GM21737 (cell line): ENCODE measurements around the gene GRAPL.
"Not testable (repeated sequence)": the region's sequence is repeated elsewhere in the genome, so short reads cannot be mapped to it uniquely, and the experiment has no call there.

Experiments
- ATAC-seq: cut with Tn5 transposase; IDR thresholded peaks from one replicate; pipeline ENCODE4 v1.9.1; 2021; ENCODE audit warnings: mild to moderate bottlenecking, moderate library complexity; ENCODE audit not compliant: unreplicated experiment

Gene GRAPL

DNA sequence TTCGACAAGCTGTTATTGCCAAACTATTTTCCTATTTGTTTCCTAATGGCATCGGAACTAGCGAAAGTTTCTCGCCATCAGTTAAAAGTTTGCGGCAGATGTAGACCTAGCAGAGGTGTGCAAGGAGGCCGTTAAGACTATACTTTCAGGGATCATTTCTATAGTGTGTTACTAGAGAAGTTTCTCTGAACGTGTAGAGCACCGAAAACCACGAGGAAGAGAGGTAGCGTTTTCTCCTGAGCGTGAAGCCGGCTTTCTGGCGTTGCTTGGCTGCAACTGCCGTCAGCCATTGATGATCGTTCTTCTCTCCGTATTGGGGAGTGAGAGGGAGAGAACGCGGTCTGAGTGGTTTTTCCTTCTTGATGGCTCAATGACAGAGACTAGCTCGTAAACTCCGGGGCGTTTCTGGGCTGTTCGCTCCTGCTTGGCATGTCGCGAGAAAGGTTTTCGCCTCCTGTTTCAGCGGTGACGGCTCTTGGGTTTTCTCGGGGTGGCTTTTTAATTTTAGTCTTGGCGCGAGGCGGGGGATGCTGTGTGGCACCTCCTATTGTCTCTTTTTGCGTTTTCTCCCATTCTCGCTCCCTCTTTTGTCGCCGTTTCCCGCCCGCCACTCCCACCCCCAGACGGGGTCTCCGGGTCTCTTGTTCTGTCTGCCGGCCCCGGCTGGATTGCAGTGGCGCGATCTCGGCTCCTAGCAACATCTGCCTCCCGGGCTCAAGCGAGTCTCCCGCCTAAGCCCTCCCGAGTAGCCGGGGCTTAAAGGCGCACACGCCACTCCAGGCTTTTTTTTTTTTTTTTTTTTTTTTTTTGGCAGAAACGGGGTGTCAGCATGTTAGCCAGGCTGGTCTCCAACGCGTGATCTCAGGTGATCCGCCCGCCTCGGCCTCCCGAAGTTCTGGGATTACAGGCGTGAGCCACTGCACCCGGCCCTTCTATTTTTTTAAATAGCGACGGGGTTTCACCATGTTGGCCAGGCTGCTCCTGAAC lies 60.8 kb downstream of the GRAPL start:
- ATAC-seq = not testable (repeated sequence)

DNA sequence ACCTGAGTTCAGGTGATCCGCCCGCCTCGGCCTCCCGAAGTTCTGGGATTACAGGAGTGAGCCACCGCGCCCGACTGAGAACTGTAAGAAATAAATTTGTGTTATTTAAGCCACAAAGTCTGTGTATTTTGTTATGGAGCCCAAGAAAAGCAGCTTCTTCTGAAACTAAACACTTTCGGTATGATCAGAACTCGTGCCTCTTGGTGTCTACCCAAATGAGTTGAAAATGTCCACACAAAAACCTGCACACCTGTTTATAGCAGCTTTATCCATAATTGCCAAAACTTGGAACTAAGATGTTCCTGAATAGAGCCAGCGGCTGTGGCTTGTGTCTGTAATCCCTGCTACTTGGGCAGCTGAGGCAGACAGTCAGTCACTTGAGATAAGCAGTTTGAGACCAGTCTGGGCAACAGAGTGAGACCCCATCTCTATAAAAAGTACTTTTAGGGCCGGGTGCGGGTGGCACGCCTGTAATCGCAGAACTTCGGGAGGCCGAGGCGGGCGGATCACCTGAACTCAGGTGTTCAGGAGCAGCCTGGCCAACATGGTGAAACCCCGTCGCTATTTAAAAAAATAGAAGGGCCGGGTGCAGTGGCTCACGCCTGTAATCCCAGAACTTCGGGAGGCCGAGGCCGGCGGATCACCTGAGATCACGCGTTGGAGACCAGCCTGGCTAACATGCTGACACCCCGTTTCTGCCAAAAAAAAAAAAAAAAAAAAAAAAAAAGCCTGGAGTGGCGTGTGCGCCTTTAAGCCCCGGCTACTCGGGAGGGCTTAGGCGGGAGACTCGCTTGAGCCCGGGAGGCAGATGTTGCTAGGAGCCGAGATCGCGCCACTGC lies 61.7 kb downstream of the GRAPL start:
- ATAC-seq = peak; percentile 69

DNA sequence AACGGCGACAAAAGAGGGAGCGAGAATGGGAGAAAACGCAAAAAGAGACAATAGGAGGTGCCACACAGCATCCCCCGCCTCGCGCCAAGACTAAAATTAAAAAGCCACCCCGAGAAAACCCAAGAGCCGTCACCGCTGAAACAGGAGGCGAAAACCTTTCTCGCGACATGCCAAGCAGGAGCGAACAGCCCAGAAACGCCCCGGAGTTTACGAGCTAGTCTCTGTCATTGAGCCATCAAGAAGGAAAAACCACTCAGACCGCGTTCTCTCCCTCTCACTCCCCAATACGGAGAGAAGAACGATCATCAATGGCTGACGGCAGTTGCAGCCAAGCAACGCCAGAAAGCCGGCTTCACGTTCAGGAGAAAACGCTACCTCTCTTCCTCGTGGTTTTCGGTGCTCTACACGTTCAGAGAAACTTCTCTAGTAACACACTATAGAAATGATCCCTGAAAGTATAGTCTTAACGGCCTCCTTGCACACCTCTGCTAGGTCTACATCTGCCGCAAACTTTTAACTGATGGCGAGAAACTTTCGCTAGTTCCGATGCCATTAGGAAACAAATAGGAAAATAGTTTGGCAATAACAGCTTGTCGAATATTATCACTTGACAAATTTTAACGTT lies 62.5 kb downstream of the GRAPL start:
- not testable (repeated sequence) for ATAC-seq

DNA sequence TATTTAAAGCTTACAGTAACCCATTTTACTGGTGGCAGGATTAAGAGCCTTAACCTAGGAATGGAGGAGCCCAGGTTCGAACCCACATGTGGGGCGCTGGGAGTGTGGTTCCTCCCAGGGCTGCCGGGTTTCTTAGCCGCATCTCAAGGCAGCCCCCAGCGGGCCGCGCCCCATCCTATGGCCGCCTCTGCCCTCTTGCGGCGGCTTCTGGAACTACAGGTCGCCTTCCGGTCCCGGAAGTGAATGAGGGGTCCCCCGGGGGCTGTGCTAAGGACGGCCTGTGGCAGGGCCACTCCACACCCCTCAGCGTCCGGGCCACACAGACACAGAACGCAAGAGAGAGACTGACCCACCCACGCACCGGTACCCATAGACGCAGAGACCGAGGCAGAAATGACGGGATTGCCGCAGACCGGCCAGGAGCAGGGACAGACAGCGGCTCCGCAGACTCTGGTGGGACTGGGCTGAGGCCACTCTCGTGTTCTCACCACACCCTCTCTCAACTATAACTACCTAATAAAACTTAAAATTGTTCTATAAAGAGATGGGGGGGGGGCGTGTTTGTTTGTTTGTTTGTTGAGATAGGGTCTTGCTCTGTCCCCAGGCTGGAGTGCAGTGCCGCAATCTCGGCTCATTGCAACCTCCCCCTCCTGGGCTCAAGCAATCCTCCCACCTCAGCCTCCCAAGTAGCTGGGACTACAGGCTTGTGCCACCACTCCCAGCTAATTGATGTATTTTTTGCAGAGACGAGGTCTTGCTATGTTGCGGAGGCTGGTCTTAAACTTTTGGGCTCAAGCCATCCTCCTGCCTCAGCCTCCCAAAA lies 69.2 kb downstream of the GRAPL start:
- peak; percentile 91 for ATAC-seq

DNA sequence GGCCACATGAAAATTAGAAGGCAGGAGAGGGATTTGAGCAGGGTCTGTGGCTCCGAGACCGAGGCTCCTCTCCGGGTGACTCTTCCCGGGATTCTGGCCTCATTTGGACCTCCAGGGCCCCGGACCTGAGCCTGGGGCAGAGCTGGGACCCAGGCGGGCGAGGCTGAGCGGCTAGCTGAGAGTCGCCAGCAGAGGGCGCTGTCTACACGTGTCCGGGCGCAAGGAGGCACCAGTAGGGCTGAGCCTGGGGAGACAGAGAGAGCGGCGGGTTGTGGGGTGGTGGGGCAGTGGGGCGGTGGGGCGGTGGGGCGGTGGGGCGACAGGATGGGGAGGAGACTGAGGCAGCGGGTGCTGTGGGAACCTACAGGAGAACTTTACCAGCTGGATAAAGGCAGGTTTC lies 75.1 kb downstream of the GRAPL start:
- ATAC-seq = peak; percentile 69

DNA sequence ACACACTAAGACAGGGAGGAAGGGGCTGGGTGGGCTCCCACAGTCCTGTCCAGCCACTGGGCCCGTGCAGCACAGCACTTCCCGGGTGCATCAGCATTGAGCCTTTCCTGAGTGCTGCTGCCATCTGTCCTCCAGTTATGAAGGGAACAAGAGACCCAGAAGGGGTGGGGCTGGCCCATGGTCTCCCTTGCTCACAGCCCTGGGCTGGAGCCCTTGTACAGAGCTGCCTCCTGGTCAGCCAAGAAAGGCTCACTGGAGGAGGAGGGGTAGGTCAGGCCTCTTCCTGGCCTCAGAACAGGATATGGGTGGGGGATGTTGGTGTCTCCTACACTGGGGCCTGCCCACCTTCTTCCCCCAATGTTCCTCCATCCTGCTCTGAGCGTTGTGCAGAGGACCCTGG lies 76.0 kb downstream of the GRAPL start:
- not testable (repeated sequence) for ATAC-seq
